Stomach smooth muscle (tissue), 2 donors: ENCODE data around the gene IGF1R.

Experiments used
- H3K27ac ChIP-seq: one replicate; pipeline ENCODE4 v1.7.0; 2013; ENCODE audit warnings: mild to moderate bottlenecking, low read length, inconsistent platforms
- H3K27me3 ChIP-seq, 2 donors: one replicate each; pipeline ENCODE4 v1.7.0; 2013; ENCODE audit warnings: low read length in 2 of 2; ENCODE audit not compliant: insufficient read depth in 2 of 2, control insufficient read depth in 1 of 2
- H3K36me3 ChIP-seq, 2 donors: one replicate each; pipeline ENCODE4 v1.7.0; 2013; ENCODE audit warnings: low read length in 2 of 2; ENCODE audit not compliant: control insufficient read depth in 2 of 2, insufficient read depth in 2 of 2
- H3K4me1 ChIP-seq: one replicate; pipeline ENCODE4 v1.7.0; 2013; ENCODE audit warnings: low read length; ENCODE audit not compliant: control insufficient read depth, insufficient read depth
- H3K4me3 ChIP-seq, 2 donors: one replicate each; pipeline ENCODE4 v1.7.0; 2013; ENCODE audit warnings: low read length in 2 of 2
- H3K9ac ChIP-seq, 2 donors: one replicate each; pipeline ENCODE4 v1.7.0; 2013; ENCODE audit warnings: low read length in 2 of 2, mild to moderate bottlenecking in 1 of 2
- H3K9me3 ChIP-seq, 2 donors: one replicate each; pipeline ENCODE4 v1.7.0; 2013; ENCODE audit warnings: low read length in 2 of 2; ENCODE audit not compliant: control insufficient read depth in 2 of 2
- donor health status: healthy.
- donor health status: Pancreatic carcinoma.

Gene IGF1R

GRCh38 chr15:98787194-98787593 is 138.9 kb downstream of the IGF1R start:
- Histone ChIP-seq H3K27ac (no peak overlapping the region), H3K9me3 (no peaks in the 10 kb centered on the region), H3K4me1 (peaks cover 17% of the 10 kb centered on the region), H3K36me3 (no peaks in the 10 kb centered on the region), H3K27me3 (no peaks in the 10 kb centered on the region), H3K9ac (no peak overlapping the region), H3K4me3 (no peak overlapping the region)

GRCh38 chr15:98787936-98788757 is 139.8 kb downstream of the IGF1R start:
- H3K36me3 ChIP-seq = no peaks in the 10 kb centered on the region
- H3K9ac ChIP-seq = no peak overlapping the region
- no peak overlapping the region for H3K27ac ChIP-seq
- H3K4me1 ChIP-seq = peaks cover 17% of the 10 kb centered on the region
- no peaks in the 10 kb centered on the region for H3K27me3 ChIP-seq
- no peak overlapping the region for H3K4me3 ChIP-seq
- no peaks in the 10 kb centered on the region for H3K9me3 ChIP-seq

GRCh38 chr15:98789020-98789419 is 140.7 kb downstream of the IGF1R start:
- Histone ChIP-seq H3K27ac (no peak overlapping the region), H3K4me1 (peaks cover 17% of the 10 kb centered on the region), H3K9ac (no peak overlapping the region), H3K36me3 (no peaks in the 10 kb centered on the region), H3K9me3 (no peaks in the 10 kb centered on the region), H3K4me3 (no peak overlapping the region), H3K27me3 (no peaks in the 10 kb centered on the region)

- Histone ChIP-seq H3K27ac (no peak overlapping the region), H3K9me3 (no peaks in the 10 kb centered on the region), H3K4me1 (peaks cover 17% of the 10 kb centered on the region), H3K27me3 (no peaks in the 10 kb centered on the region), H3K4me3 (no peak overlapping the region), H3K9ac (no peak overlapping the region), H3K36me3 (no peaks in the 10 kb centered on the region)
Measured at GRCh38 chr15:98790270-98790669, 141.9 kb downstream of the IGF1R start.

GRCh38 chr15:98791046-98791701 is 142.8 kb downstream of the IGF1R start:
- Histone ChIP-seq H3K9ac (no peak overlapping the region), H3K4me1 (peaks cover 18% of the 10 kb centered on the region), H3K9me3 (no peaks in the 10 kb centered on the region), H3K27ac (no peak overlapping the region), H3K27me3 (no peaks in the 10 kb centered on the region), H3K4me3 (no peak overlapping the region), H3K36me3 (no peaks in the 10 kb centered on the region)

- Histone ChIP-seq H3K27me3 (no peaks in the 10 kb centered on the region), H3K9me3 (no peaks in the 10 kb centered on the region), H3K4me3 (no peak overlapping the region), H3K9ac (no peak overlapping the region), H3K36me3 (no peaks in the 10 kb centered on the region), H3K4me1 (peaks cover 20% of the 10 kb centered on the region), H3K27ac (no peak overlapping the region)
Measured at GRCh38 chr15:98792117-98792516, 143.8 kb downstream of the IGF1R start.

GRCh38 chr15:98794211-98794610 is 145.9 kb downstream of the IGF1R start:
- Histone ChIP-seq H3K4me1 (peaks cover 24% of the 10 kb centered on the region), H3K27ac (no peak overlapping the region), H3K9me3 (no peaks in the 10 kb centered on the region), H3K9ac (no peak overlapping the region), H3K4me3 (no peak overlapping the region), H3K27me3 (no peaks in the 10 kb centered on the region), H3K36me3 (no peaks in the 10 kb centered on the region)

GRCh38 chr15:98794748-98795147 is 146.4 kb downstream of the IGF1R start:
- peaks cover 28% of the 10 kb centered on the region for H3K4me1 ChIP-seq
- no peak overlapping the region for H3K9ac ChIP-seq
- H3K36me3 ChIP-seq = no peaks in the 10 kb centered on the region
- no peak overlapping the region for H3K27ac ChIP-seq
- no peak overlapping the region for H3K4me3 ChIP-seq
- H3K27me3 ChIP-seq = no peaks in the 10 kb centered on the region
- no peaks in the 10 kb centered on the region for H3K9me3 ChIP-seq

- Histone ChIP-seq H3K4me1 (peaks cover 38% of the 10 kb centered on the region), H3K9me3 (no peaks in the 10 kb centered on the region), H3K27me3 (no peaks in the 10 kb centered on the region), H3K36me3 (no peaks in the 10 kb centered on the region), H3K9ac (no peak overlapping the region), H3K4me3 (no peak overlapping the region), H3K27ac (no peak overlapping the region)
Measured at GRCh38 chr15:98795980-98796379, 147.6 kb downstream of the IGF1R start.

- H3K9me3 ChIP-seq = no peaks in the 10 kb centered on the region
- H3K36me3 ChIP-seq = no peaks in the 10 kb centered on the region
- peaks cover 46% of the 10 kb centered on the region for H3K4me1 ChIP-seq
- H3K27me3 ChIP-seq = no peaks in the 10 kb centered on the region
- H3K9ac ChIP-seq = no peak overlapping the region
- no peak overlapping the region for H3K27ac ChIP-seq
- no peak overlapping the region for H3K4me3 ChIP-seq
Measured at GRCh38 chr15:98796685-98797357, 148.5 kb downstream of the IGF1R start.
